Epithelial cell of esophagus (primary cell): ENCODE measurements around the gene SELENOV.

ENCODE experiments used
- DNase-seq: peaks from one replicate; pipeline ENCODE4 v3.0.0; 2010; ENCODE audit warnings: low read depth
- H3K4me3 ChIP-seq: 2 replicates; pipeline ENCODE4 v1.5.1; 2011; ENCODE audit warnings: mild to moderate bottlenecking, low read length, control low read depth
- CTCF ChIP-seq: IDR thresholded peaks from 2 replicates; pipeline ENCODE4 v1.5.1; 2011; ENCODE audit warnings: low read depth, mild to moderate bottlenecking, low read length, control low read depth, inconsistent platforms; ENCODE audit not compliant: insufficient read depth; ENCODE audit errors: missing control alignments

SELENOV gene

DNA sequence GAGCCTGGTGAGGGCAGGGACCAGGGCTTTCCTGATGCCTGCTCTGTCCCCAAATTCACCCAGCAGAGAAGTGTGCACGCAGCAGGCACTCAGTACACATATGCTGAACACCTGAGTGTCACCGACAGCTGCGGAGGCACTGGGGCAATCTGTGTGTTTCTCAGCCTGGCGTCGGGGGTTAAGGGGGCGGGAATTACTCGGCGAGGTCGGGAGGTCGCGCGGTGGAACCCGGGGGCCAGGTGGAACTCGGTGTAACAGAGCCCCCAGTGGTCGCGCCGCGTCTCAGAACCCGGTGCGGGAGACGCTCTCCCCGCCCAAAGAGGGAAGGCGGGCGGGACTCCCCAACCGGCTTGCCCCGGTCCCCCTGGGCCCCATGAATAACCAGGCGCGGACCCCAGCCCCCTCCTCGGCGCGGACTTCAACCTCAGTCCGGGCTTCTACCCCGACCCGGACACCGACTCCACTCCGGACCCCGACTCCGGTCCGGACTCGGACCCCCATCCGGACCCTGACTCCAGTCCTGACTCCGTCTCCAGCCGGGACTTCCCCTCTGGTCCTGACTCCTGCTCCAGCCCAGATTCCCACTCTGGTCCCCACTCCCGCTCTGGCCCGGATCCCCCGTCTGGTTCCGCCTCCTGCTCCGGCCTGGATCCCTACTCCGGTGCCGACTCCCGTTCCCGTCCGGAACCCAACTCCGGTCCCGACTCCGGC, at the start of gene SELENOV:
SELENOV (plus strand) TSS at position 300 of the 711 bp plus-strand sequence; CDS start at position 374, 74 bp downstream.
- no peak for TF ChIP-seq CTCF
- peak within 1 kb of the TSS; percentile 13 for H3K4me3 ChIP-seq
- DNase-seq, result no peak

- no peak for TF ChIP-seq CTCF
- no peak for DNase-seq
- H3K4me3 ChIP-seq, result no peak overlapping the region
Observed at GRCh38 chr19:39465956-39466747, 48.8 kb upstream of the SELENOV start.

GRCh38 chr19:39467941-39468340, 47.0 kb upstream of the SELENOV start:
- no peak overlapping the region for H3K4me3 ChIP-seq
- DNase-seq, result no peak
- TF ChIP-seq CTCF, result no peak

DNA sequence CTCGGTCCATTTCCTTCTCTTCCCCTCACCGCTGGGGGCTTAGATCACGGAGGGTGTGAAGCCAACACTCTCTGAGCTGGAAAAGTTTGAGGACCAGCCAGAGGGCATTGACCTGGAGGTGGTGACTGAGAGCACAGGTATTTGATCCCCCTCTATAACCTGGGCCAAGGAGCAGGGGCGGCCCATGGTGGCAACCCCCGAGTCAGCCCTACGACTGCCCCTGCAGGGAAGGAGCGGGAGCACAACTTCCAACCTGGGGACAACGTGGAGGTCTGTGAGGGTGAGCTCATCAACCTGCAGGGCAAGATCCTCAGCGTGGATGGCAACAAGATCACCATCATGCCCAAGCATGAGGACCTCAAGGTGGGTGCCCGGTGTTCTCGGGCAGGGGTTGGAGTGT, 45.9 kb upstream of the SELENOV start:
- H3K4me3 ChIP-seq, result no peak overlapping the region
- no peak for TF ChIP-seq CTCF
- no peak for DNase-seq

DNA sequence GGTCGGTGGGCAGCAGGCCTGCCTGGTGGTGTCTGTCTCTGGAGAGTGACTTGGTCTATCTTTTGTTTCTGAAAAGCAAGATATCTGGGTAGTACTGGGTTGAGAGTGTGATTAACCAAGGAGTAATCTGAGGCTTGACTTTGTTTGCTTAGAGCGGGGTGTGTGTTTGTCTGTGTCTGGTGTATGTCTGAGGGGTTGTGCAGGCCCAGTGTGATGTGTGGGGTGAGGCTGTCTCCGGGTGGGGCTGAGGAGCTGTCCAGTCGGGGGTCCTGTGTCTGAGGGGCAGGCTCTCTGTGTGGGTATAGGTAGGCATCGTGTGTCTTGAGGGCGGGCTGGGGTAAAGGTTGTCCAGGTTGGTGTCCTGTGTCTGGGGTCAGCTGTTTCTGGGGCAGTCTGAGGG, 45.4 kb upstream of the SELENOV start:
- no peak for TF ChIP-seq CTCF
- no peak for DNase-seq
- no peak overlapping the region for H3K4me3 ChIP-seq

- no peak for TF ChIP-seq CTCF
- no peak for DNase-seq
- H3K4me3 ChIP-seq, result no peak overlapping the region
Observed at GRCh38 chr19:39470724-39471339, 44.1 kb upstream of the SELENOV start.
